ENCODE data around the gene CENPK. TPM values are rescaled to one million over a fixed set of nuclear protein-coding genes. Genes with fewer than 3 reads are reported as not detected.
"Not testable (repeated sequence)": the region's sequence is repeated elsewhere in the genome, so short reads cannot be mapped to it uniquely, and the experiment has no call there.

Gene CENPK, protein sequence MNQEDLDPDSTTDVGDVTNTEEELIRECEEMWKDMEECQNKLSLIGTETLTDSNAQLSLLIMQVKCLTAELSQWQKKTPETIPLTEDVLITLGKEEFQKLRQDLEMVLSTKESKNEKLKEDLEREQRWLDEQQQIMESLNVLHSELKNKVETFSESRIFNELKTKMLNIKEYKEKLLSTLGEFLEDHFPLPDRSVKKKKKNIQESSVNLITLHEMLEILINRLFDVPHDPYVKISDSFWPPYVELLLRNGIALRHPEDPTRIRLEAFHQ
- 28.8 and 33.0 TPM in 2 replicates for total RNA-seq (2014; rRNA removed; shearing (Covaris generic))

DNA sequence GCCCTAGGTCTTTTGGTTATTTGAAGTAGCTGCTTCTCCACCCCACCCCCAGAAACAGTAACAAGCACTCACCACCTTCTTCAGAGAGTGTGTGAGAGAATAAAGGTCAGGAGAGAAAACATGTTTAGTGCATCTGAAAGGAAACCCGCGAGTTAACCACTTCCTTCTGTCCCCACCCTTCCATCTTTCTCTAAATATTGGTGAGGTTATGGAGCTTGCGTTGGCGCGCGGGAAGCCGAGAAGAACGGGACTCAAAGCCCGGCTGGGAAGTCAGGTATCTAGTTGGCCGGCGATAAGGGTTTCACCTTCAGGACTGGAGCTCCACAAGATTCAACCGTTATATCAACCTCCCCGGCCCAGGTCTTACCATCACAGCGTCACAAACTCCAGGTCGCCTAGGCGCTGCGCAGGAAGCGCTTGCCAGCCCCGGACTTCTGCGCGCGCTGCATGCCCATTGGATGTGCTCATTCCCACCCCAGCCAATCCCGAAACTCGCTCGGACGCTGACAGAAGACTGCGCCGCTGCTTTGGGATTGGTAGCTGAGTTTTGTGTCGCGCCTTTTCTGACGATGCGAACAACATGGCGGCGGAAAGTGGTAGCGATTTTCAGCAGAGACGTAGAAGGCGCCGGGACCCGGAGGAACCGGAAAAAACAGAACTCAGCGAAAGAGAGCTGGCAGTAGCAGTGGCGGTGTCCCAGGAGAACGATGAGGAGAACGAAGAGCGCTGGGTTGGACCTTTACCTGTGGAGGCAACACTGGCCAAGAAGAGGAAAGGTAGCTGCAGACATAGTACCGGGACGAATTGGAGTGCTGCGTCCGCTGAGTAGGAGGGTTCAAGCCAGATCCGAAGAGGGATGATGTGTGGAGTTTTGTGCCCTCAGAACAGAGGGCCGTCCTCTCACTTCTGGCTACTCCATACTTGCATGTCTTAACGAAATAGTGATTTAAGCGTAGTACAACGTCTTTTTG, at the start of gene CENPK, which contains the start of gene PPWD1:
Gene CENPK, minus strand, starts transcription at position 438 of the 971 bp plus-strand sequence. CDS start 8,261 bp downstream, outside the sequence.
Gene PPWD1, plus strand, starts transcription at position 566 of the 971 bp plus-strand sequence. Its CDS starts 15 bp downstream, at position 581.
- DNase-seq (ENCODE audit: low spot score): peak; percentile 95

DNA sequence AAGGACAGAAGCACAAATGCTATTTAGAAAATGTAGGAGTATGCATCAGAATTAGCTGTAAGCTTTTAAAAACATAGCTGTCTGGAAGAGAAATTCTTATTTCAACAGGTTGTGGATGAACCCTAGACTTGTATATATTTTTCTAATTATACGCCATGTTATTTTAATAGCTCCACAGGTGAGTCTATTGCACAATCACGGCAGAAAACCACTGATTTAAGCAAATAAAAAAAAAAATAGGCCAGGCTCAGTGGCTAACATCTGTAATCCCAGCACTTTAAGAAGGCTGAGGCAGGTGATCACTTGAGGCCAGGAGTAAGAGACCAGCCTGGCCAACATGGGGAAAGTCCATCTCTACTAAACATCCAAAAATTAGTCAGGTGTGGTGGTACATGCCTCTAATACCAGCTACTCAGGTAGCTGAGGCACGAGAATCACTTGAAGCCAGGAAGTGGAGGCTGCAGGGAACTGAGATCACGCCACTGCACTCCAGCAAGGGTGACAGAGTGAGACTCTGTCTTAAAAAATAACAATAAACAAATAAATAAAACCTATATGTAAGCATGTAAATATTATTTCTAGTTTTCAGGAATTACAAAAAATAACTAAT, 49.4 kb upstream of the CENPK start:
- no peak for DNase-seq (ENCODE audit: low spot score)

DNA sequence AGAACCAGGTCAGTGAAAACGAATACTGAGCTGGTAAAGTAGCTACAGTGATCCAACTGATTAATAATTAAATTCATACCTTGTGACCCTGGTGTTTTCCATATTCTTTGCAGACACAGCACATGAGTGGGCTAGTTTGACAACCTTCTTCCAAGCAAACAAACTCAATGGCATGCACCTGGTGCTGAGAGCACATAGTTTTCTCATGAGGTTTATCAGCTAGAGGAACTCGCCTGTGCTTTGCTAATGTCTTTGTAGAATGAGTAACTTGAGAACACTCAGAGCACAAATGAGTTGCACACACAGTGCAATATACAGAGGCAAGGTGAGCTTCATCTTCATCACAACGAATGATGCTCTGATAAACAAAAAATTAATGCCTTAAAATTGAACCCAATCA, 48.6 kb upstream of the CENPK start:
- DNase-seq (ENCODE audit: low spot score): no peak

DNA sequence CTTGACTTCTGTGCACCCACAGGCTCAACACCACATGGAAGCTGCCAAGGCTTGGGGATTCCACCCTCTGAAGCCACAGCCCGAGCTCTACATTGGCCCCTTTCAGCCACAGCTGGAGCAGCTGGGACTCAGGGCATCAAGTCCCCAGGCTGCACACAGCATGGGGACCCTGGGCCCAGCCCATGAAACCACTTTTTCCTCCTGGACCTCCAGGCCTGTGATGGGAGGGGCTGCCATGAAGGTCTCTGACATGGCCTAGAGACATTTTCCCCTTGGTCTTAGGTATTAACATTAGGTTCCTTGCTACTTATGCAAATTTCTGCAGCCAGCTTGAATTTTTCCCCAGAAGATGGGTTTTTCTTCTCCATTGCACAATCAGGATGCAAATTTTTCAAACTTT, 38.8 kb upstream of the CENPK start:
- not testable (repeated sequence) for DNase-seq (ENCODE audit: low spot score)

DNA sequence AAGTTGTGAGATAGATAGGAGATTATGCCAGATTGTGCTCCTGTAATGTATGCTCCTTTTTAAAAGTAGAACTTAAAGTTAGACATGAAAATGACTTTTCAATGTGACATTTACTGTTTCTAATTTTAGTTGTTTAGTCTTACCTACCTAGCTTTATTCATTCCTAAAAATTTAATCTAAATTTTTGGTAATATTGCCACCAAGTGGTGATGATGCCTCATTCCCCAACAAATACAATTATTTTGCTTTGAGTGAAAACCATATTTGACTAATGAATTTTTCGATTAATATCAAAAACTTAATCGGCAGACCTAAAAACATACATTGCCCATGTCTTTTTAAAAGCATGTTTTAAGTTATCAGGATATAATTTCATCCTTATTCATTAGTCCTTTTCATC, 25.7 kb upstream of the CENPK start:
- no peak for DNase-seq (ENCODE audit: low spot score)

DNA sequence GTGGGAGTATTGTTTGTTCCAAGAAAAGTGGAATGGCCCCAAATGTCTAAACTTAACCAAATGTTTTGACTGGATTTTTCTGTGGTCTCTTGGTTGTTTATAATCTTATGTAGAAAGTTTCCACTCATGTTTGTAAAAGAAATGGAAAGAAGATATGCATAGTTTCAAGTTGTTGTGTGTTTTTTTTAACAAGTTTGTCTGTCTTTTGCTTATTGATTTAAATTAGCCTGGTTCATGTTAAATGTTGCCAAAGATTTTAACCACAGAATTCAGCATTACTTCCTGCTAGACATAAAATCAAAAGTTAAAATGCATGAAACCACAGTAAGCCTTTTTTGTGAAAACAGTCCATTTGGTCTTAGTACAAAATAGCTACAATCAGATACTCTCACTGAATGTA, 14.2 kb upstream of the CENPK start:
- DNase-seq (ENCODE audit: low spot score): peak; percentile 53

DNA sequence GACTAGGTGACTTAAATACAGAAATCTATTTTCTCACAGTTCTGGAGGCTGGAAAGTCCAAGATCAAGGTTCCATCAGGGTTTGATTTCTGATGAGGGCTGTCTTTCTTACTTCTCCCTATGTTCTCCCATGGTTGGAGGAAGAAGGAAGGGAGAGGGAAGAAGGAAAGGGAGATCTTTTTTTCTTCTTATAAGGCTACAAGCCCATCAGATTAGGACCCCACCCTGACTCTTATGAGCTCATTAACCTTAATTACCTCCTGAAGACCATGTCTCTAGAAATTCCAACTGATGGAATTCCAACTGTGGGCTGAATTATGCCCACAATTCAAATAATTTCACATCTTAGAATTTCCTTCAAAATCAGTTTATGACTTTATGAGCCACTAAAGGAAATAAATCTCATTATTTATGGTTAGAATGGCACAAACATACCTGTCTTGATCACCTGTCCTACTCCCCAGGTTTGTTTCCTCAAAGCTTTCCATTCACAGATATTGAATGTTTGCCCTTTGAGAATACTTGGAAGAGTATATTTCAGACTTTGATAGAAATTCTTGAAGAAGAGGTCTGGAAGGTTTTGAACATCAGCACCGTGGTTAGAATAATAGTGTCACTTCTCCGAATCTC, 7.7 kb upstream of the CENPK start:
- DNase-seq (ENCODE audit: low spot score): no peak

DNA sequence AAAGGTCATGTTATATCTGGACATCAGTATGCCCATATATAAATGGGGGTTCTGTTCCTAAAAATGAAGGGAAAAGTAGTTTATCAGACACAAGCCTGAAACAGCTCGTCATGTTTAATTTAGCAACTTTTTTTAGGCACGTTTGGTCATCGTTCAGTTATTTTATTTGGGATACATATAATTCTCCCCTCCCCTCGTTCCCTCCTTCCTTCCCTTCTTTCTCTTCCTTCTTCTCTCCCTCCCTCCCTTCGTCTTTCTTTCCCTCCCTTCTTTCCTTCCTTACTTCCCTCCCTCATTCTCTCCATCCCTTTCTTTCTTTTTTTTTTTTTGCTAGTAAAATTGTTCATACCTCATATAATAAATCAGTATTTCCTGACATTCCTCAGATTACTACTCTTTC, 3.5 kb upstream of the CENPK start:
- no peak for DNase-seq (ENCODE audit: low spot score)

DNA sequence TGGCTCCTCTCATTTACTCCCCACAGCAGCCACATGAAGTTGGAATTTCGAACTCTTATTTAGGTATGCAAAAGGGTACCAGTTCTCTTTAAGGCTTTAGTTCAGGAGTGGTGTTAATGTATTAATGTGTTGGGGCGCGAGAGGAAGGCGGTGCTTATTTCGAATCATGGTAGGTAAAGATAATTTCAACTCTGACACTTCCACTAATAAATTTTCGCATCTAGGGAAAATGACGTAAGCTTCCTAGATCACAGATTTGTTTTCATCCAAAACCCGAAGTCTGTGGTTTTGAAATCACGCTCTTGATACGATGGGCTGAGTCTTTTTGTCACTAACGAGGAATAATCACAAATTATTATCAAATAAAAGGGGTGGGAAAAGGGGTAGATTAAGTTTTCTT, 809 bp upstream of the CENPK start:
- DNase-seq (ENCODE audit: low spot score): no peak

DNA sequence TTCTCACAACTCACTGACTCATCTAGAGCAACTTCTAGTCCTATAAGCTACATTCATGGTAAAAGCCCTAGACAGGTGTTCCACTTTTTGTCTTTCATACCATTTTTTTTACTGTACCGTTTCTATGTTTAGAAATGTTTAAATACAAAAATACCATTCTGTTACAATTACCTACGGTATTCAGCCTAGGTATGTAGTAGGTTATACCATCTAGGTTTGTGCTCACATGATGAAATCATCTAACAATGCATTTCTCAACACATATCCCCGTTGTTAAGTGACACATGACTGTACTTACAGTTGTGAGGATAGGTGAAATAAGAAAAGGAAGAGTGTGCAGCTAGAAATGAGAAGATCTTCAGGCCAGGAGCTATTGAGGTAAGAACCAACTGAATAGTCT, 6.2 kb downstream of the CENPK start:
- DNase-seq (ENCODE audit: low spot score): no peak

DNA sequence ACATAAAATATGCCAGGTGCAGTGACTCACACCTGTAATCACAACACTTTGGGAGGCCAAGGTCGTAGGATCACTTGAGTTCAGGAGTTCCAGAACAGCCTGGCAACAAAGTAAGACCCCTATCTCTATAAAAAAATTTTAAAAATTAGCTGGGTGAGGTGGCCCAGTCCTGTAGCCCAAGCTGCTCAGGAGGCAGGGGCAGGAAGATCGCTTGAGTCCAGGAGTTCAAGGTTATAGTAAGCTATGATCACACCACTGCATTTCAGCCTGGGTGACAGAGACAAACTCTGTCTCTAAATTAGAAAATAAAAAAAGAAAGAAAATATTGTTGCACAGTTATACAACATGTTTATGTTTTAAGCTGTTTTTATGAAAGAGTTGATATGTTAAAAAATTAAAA, 6.8 kb downstream of the CENPK start:
- no peak for DNase-seq (ENCODE audit: low spot score)

DNA sequence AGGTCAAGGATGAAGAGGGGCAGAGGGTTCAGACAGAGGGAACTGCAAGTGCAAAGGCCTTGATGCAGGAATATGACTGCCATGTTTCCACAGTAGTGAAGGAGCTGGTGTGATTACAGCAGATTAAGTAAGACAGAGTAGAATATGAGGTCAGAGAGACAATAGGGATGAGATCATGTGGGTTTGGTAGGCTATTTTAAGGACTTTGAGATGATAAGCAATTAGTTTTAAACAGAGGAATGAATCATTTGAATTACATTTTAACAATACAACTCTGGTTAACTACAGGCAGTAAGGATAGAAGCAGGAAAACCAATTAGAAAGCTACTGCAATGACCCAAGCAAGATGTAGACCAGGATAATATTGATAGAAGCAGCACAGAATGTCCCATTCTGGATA, 7.7 kb downstream of the CENPK start:
- DNase-seq (ENCODE audit: low spot score): no peak

DNA sequence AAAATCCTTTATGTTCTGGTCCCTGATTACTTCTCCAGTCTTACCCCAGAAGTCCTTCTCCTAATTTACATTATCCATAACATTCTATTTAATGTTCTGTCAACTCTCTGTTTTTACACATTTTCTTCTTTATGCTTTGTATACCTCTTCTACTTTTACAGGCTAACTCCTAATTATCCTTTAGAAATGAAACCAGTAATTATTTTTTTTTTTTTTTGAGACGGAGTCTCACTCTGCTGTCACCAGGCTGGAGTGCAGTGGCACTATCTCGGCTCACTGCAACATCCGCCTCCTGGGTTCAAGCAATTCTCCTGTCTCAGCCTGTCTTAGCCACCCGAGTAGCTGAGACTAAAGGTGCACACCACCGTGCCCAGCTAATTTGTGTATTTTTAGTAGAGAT, 9.0 kb downstream of the CENPK start:
- no peak for DNase-seq (ENCODE audit: low spot score)

DNA sequence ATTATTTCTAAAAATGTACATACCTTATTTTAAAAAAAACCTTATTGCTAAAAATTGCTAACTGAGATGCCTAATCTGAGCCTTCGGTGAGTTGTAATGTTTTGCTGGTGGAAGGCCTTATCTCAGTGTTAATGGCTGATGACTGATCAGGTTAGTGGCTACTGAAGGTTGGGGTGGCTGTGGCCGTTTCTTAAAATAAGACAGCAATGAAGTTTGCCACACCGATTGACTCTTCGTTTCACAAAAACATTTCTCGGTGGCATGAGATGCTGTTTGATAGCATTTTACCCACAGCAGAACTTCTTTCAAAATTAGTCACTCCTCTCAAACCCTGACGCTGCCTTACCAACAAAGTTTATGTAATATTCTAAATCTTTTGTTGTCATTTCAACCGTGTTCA, 14.7 kb downstream of the CENPK start:
- no peak for DNase-seq (ENCODE audit: low spot score)

DNA sequence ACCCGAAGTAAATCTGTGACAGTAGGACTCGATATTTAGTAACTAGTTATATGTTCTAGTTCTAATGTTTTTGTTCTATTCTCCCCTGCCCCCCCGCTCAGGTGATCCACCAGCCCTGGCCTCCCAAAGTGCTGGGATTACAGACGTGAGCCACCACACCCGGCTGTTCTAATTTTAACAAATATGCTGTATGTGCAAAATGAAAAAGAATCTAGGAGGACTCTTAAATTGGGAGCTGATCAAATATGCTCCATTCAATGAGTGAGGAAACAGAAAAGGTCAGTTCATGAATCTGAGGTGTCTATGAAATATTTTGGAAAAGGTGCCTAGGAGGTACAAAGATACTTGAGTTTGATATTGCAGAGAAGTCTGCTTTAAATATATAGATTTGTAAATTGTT, 16.8 kb downstream of the CENPK start:
- no peak for DNase-seq (ENCODE audit: low spot score)

DNA sequence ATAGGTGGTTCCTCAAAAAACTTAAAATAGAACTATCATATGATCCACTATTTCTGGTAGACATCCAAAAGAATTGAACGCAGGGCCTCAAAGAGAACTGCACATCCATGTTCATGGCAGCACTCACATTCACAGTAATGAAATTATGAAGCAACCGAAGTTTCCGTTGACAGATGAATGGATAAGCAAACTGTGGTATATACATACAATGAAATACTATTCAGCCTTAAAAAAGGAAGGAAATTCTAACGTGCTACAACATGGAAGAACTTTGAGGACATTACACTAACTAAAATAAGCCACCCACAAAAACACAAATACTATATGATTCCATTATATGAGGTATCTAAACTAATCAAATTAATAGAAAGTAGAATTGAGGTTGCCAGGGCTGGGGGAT, 18.5 kb downstream of the CENPK start:
- no peak for DNase-seq (ENCODE audit: low spot score)

DNA sequence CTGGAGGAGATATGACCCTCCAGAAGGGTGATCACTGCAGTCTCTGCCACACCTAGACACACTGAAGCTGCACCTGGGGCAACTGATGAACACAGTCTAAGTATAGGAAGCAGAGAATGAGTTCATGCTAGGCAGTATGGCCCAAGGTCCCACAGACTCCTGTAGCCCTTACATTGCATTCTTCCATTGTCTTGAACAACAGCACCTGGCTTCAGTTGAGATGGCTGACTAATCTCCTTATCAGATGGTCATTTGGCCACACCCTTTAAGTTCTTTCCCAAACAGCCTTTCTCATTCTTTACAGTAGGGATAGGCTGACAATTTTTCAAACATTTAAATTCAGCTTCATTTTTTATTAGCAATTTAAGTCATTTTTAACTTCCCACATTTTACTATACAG, 23.1 kb downstream of the CENPK start:
- no peak for DNase-seq (ENCODE audit: low spot score)

DNA sequence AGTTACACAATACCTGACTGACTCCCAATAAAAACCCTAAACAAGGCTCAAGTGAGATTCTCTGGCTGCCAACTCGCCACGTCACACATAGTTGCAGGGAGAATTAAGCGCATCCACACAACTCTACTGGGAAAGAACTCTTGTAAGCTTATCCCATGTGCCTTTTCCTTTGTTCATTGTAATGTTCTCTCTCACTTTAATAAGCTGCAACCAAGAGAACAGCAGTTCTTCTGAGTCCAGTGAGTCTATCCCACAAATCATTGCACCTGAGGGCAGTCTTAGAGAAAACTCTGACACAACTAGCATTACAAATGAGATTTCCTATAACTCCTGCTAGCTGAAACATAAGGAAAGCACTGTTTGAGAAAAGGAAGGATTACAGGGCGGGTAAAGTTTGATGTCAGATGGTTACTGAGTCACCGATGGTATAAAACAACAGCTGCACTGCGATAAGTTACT, 27.4 kb downstream of the CENPK start:
- DNase-seq (ENCODE audit: low spot score): no peak

DNA sequence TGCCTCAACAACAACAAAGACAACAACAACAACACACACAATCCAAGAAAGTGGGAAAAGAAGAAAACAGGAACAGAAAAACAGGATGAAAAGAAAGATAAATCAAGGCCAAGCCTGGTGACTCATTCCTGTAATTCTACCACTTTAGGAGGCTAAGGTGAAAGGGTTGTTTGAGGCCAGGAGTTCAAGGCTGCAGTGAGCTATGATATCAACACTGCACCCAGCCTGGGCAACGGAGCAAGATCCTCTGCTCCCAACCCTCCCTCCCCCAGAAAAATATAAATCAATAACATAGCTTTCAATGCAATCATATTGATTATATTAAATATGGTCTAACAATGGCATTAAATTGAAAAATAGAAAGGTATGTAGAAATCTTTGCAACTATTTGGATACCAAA, 32.1 kb downstream of the CENPK start:
- DNase-seq (ENCODE audit: low spot score): no peak

DNA sequence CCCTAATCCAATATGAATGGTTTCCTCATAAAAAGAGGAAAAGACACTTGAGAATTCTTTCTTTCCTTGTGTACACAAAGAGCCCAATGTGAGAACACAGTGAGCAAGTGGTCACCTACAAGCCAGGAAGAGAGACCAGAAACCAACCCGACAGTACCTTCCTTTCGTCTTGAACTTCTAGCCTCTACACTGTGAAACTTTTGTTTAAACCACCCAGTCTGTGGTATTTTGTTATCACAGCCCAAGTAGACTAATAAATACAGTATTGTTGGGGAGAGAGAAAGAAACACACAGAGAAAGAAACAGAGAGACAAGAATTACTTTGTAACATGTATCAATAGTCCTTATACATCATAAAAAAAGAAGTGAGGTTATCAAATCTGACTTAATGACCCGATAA, 37.2 kb downstream of the CENPK start:
- no peak for DNase-seq (ENCODE audit: low spot score)

DNA sequence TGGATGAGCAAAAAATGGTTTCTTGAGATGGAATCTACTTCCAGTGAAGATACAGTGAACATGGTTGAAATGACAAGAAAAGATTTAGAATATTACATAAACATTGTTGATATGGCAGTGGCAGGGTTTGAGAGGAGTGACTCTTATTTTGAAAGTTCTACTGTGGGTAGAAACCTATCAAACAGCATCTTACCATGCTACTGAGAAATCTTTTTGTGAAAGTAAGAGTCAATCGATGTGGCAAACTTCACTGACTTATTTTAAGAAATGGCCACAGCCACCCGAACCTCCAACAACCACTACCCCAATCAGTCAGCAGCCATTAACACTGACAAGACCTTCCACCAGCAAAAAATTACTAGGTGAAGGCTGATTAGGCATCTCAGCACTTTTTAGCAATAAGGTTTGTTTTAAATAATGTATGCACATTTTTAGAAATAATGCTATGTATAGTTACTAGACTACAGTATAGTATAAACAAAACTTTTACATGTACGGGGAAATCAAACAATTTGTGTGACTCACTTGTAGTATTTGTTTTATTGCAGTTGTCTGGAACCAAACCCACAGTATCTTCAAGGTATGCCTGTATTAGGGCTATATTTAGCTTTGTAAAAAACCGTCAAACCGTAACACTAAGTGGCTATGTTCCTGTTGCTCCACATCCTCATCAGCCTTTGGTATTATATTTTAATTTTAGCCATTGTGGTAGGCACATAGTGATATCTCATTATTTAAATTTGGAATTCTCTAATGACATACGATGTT, 50.6 kb downstream of the CENPK start:
- DNase-seq (ENCODE audit: low spot score): no peak

Data from H4 (cell line).